GM12801 (cell line): Measurements from ENCODE around the gene RPS16.

ENCODE experiments used
- CTCF ChIP-seq: IDR thresholded peaks from one replicate; pipeline ENCODE4 v1.5.1; 2011; ENCODE audit warnings: control low read depth; ENCODE audit not compliant: insufficient read length; ENCODE audit errors: extremely low read depth

Gene RPS16

DNA sequence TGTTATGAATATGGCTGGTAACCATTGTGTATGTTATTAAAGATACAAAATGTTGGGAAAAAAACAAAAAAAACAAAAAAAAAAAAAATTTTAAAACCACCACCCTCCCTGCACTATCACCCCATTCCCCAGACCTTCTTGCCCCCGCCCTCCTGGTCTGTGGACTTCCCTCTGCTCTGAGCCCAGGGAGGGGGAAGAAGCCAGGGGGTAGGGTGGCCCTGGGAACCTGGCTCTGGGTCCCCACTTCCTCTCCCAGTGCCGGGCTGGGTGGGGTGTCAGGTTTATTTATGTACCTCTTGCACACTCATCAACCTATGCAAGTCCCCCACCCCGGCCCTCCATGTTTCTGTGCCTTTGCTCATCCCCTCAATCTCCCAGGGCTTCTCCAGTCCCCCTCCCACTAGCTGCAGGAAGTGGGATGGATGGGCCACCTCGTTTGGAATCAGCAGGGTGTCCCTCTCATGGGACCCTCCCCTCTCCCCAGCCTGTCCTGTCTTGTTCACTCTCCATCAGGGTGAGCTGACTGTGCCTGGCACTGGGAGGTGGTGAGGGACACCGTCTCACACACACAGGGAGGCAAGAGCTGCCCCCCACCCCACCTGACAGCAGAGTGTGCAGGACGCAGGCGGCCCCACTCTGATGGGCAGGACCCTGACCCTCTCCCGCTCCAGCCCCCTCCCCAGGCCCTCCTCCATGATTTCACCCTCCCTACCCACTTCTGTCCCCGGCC, 50.7 kb downstream of the RPS16 start:
- no peak for TF ChIP-seq CTCF
